Mononuclear cell (primary cell): Measurements from ENCODE around the gene SMIM24. TPM values are rescaled to one million over a fixed set of nuclear protein-coding genes. Genes with fewer than 3 reads are reported as not detected.
"Not testable (repeated sequence)": the region's sequence is repeated elsewhere in the genome, so short reads cannot be mapped to it uniquely, and the experiment has no call there.

Experiments used
- H3K27me3 ChIP-seq: 2 replicates; pipeline ENCODE4 v1.6.0; 2011; ENCODE audit warnings: low read length, control low read depth; ENCODE audit not compliant: insufficient read depth
- H3K4me1 ChIP-seq: 2 replicates; pipeline ENCODE4 v1.5.1; 2011; ENCODE audit warnings: mild to moderate bottlenecking, low read length, control low read depth; ENCODE audit not compliant: insufficient read depth
- H3K4me3 ChIP-seq: 2 replicates; pipeline ENCODE4 v1.5.1; 2011; ENCODE audit warnings: mild to moderate bottlenecking, low read length, moderate library complexity
- H3K9me3 ChIP-seq: 2 replicates; pipeline ENCODE4 v1.5.1; 2011; ENCODE audit warnings: low read depth, mild to moderate bottlenecking, control low read depth, low read length
- total RNA-seq: library from RNA; depleted of rRNA; stranded (reverse); fragments of >200 nt; gene quantifications from one replicate; pipeline ENCODE4 v1.2.3, GENCODE V29; 2012

Gene SMIM24
- total RNA-seq, 1 donor, result not detected

DNA sequence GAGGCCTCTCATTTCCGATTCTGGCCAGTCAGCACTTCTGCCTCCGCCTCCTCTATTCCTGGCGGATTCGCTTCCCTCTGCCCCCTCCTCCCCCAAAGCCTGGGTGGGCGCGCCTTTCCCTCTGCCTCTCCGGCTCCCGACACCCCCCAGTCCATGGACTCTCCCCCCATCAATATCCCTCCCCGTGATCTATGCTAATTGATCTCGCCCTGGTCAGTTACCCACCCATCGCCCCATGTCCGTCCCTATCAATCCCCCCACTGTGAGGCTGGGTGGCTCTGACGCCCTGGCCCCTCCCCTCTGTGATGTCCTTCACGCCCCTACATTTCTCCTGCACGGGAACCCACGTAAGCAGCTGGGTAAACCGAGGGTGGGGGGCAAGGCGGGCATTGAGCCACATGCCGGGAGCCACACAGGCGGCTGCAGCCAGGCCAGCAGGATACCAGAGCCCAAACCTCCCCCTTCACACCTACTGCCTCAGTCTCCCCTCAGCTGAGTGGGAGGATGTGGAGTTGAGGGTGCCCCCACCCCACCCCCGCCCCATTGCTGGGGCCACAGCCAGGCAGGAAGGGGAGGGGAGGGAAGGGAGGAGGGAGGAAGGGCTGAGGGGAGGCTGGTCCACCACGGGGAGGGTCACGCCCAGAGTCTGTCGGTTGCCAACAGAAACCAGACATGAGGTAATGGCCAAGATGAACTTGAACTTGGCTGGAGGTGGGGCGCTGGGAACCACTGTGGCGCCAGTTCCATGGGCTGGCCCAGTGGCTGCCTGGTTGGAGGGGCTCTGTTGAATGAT is 21.0 kb downstream of the SMIM24 start:
- Histone ChIP-seq H3K9me3 (no peaks in the 10 kb centered on the region), H3K4me3 (no peak overlapping the region), H3K4me1 (no peaks in the 10 kb centered on the region), H3K27me3 (no peaks in the 10 kb centered on the region)

DNA sequence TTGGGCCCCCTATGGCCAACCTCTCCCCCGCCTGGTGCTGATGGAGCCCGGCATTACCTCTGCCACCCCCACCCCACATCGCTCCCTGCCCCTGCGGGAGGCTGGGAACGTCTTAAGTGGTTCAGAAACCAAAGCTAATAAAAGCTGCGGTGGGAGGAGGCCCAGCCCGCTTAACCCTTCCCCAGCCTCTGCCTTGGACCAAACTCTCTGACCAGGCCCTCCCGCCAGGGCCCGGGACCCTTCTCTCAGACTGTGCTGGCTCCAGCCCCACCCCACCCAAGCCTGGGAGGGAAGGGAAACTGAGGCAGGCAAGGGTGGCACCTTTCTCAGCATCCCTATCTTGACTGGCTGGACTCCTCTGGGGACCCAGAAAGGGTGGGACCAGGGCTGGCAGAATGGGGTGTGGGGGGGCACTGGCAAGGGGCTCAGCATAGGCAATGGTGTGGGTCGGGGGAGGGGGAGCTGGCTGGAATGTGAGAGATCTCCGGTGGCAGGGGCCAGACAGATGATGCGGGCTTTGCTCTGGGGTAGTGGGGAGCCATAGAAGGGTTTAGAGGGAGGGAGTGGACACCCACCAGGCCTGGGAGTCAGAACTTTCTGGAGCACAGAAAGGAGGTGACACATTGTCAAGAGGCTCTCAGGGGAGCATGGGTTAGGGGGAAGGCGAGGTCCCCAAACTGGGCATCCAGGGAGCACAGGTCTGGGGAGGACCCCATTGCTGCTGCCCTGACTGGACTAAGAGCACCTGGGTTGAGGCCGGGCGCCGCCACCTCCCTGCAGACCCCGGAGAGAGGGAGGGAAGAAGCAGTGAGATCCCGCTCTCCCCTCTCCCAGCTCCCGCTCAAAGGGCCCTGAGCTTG is 21.9 kb downstream of the SMIM24 start:
- no peaks in the 10 kb centered on the region for H3K27me3 ChIP-seq
- H3K4me3 ChIP-seq, result no peak overlapping the region
- no peaks in the 10 kb centered on the region for H3K4me1 ChIP-seq
- no peaks in the 10 kb centered on the region for H3K9me3 ChIP-seq

DNA sequence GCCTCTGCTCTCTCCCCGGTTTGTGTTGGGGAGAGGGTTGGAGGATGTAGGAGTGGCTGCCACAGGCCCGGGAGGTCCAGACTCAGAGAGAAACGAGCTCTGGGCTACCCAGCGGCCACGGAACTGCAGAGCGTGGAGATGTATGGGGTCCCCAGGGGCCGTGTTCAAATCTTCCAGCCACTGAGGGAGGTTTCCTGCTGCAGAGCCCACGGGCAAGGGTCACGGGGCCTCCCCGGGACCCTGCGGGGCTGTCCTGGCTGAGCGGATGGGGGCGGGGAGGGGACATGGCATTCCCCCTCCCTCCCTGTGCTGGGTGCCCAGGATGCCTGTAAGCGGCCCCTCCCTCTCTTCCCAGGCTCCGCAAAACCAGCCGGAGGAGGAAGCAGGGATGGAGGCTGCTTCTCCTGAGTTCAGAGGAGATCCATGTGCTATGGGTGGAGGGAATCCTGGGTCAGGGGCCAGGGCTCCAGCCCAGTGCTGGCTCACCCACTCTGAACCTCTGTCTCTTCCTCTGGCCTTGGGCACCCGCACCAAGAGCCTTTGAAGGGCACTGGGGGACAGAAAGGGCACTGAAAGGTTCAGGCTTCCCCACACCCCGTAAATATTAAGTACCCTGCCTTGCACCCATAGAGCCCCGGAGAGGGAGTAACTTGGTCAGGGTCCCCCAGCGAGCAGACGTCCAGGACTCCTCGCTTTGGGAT is 22.6 kb downstream of the SMIM24 start:
- H3K9me3 ChIP-seq, result no peaks in the 10 kb centered on the region
- no peaks in the 10 kb centered on the region for H3K27me3 ChIP-seq
- no peak overlapping the region for H3K4me3 ChIP-seq
- no peaks in the 10 kb centered on the region for H3K4me1 ChIP-seq

DNA sequence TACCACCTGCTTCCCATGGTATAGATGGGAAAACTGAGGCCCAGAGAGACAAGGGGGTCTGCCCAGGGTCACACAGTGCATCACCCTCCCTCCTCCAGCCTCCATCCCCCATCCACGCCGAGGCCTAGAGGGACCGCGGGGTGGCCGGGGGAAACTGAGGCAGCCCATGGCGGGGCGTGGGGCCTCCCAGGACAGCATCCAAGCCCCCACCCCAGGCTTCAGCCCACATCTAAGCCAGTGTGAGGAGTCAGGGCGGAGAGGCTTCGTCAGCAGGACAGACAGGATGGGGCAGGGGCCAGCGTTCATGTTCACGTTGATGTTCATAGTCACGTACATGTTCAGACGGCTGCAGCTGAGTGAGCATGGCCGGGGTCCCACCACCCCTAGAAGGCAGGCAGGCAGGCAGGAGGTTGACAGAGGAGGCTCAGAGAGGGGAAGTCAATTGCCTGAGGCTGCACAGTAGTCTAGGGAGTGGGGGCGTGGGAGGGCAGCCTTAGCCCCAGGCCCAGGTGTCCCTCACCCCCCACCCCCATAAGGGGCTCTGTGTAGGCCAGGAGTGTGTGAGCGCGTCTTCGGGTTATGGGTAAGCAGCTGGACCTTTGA is 23.3 kb downstream of the SMIM24 start:
- no peaks in the 10 kb centered on the region for H3K9me3 ChIP-seq
- H3K4me3 ChIP-seq, result no peak overlapping the region
- H3K27me3 ChIP-seq, result no peaks in the 10 kb centered on the region
- H3K4me1 ChIP-seq, result no peaks in the 10 kb centered on the region

DNA sequence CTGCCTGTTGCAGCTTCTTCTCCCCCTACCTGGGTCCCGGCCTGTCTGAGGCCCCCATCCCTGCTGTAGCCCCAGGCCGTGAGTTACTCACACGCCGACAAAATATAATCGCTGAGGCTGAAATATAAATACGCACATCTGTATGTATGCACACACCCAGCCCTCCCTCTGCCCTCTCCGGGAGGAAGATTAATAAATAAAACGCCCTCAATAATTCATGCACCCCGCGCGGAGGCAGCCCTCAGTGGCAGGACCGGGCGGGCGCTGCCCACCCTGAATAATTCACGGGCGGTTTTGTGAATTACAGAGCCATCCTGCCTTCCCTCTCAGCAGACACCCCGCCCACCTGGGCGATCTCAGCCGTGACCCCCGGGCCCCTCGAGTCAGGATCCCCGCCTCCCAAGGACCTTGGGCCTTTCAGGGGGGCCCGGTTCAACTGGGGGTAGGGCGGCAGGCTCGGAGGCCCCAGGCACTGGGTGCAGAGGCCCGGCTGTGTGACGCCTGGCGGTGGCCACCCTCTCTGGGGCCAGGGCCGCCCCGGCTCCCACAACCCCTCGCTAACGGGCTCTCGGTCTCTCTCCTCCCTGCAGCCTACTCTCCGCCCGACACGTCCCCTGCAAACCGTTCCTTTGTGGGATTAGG is 24.2 kb downstream of the SMIM24 start:
- Histone ChIP-seq H3K4me1 (no peaks in the 10 kb centered on the region), H3K4me3 (no peak overlapping the region), H3K9me3 (no peaks in the 10 kb centered on the region), H3K27me3 (no peaks in the 10 kb centered on the region)

DNA sequence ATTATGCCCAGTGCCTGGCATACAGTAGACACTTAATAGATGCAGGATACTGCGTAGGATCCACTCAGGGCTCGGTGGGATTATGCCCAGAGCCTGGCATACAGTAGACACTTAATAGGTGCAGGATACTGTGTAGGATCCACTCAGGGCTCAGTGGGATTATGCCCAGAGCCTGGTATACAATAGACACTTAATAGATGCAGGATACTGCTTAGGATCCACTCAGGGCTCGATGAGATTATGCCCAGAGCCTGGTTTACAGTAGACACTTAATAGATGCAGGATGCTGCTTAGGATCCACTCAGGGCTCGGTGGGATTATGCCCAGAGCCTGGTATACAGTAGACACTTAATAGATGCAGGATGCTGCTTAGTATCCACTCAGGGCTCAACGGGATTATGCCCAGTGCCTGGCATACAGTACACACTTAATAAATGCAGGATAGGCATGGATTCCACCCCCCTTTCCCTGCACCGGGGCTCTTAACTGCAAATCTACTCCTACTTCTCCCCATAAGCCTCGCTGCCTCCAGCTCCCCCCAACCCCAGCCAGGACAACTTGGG is 24.9 kb downstream of the SMIM24 start:
- Histone ChIP-seq H3K4me3 (no peak overlapping the region), H3K4me1 (no peaks in the 10 kb centered on the region), H3K27me3 (no peaks in the 10 kb centered on the region), H3K9me3 (no peaks in the 10 kb centered on the region)

DNA sequence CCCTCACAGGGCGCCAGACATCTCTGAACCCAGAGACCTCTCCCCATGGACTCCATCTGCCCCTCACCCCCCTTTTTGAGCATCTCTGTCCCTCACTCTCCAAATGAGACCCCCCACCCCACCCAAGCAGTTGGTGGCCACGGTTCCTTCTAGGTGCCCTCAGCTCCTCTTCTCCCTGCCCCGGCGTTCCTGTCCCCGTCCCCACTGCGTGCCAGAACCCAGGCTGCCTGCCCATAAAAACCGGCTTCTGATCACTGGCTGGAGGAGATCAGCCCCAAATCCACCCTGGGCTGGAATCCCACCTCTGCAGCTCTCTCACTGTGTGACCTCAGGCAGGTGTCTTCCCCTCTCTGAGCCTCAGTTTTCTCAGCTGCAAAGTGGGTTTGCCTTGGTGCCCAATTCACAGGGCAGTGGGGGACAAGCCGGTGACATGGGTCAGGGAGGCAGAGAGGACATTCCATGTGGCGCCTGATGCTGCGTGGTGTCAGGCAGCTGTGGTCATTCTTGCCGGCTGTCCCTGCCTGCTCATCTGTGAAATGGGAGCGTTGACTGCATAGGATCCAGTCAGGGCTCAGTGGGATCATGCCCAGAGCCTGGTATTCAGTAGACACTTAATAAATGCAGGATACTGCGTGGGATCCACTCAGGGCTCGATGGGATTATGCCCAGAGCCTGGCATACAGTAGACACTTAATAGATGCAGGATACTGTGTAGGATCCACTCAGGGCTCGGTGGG is 25.5 kb downstream of the SMIM24 start:
- Histone ChIP-seq H3K9me3 (no peaks in the 10 kb centered on the region), H3K27me3 (no peaks in the 10 kb centered on the region), H3K4me1 (no peaks in the 10 kb centered on the region), H3K4me3 (no peak overlapping the region)

DNA sequence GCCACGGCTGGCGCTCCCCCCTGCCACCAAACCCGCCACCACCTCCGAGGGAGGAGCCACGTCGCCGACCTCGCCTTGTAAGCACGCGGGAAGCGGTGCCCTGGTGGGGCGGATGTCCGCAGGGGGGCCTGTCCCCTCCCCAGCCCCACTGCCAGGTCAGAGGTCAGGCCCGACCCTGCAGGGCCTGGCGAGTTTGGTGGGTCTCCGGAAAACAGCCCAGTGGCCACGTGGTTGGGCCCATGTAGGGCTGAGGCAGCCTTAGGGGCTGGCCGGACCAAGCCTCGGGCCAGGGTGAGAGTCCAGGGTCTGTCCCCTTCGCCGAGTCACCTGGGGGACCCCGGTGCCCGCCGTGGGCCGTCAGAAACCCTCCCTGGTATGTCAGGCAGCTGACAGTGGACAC is 26.5 kb downstream of the SMIM24 start:
- H3K27me3 ChIP-seq, result no peaks in the 10 kb centered on the region
- no peaks in the 10 kb centered on the region for H3K4me1 ChIP-seq

DNA sequence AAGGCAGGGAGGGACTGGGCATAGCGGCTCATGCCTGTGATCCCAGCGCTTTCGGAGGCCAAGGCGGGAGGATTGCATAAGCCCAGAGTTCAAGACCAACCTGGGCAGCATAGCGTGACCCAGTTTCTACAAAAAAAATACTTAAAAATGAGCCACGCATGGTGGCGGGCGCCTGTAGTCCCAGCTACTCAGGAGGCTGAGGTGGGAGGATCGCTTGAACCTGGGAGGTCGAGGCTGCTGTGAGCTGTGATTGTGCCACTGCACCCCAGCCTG is 27.4 kb downstream of the SMIM24 start:
- not testable (repeated sequence) for H3K4me1 ChIP-seq, H3K4me3 ChIP-seq, H3K9me3 ChIP-seq, H3K27me3 ChIP-seq

More for the DNA sequence above, 26.5 kb downstream of the SMIM24 start:
- Histone ChIP-seq H3K9me3 (no peaks in the 10 kb centered on the region), H3K4me3 (no peak overlapping the region)

DNA sequence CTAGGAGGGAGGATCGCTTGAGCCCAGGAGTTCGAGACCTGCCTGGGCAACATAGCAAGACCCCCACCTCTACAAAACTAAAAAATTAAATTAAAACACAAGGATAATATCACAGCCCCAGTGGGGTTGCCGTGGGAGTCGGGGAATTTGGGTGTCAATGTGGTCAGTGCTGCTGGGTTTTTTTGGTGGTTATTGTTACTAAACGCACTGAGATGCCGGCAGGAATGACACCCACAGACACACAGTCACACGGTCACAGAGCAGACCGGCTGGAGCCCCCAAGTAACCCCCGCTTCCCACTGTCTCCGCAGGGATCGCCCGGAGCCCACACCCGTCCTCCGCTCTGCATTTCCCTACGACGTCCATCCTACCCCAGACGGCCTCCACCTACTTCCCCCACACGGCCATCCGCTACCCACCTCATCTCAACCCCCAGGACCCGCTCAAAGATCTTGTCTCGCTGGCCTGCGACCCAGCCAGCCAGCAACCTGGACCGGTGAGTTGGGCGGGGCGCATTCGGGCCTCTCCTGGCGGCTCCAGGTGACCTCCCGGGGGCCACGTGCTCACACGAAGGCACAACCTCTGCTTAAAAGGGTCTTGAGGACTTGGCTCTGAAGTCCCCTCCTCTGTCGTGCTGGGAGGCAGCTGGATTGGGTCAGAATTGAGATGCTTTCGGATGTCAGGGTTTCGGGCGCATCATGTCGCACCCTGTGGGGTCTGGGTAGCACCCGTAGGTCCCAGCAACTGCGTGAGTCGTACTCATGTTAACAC is 28.0 kb downstream of the SMIM24 start:
- H3K9me3 ChIP-seq, result no peaks in the 10 kb centered on the region
- no peaks in the 10 kb centered on the region for H3K27me3 ChIP-seq
- no peak overlapping the region for H3K4me3 ChIP-seq
- no peaks in the 10 kb centered on the region for H3K4me1 ChIP-seq

DNA sequence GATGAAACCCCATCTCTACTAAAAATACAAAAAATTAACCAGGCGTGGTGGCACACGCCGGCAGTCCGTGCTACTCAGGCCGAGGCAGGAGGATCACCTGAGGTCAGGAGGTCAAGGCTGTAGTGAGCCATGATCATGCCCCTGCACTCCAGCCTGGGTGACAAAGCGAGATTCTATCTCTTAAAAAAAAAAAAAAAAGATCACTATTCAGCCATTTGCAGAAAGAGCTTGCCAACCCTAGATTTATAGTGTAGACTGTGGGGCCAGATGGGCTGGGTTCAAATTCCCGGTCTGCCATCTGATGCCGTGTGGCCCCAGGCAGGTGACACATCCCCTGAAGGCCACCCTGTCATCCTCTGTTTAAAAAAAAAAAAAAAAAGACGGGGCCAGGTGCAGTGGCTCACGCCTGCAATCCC is 28.9 kb downstream of the SMIM24 start:
- no peaks in the 10 kb centered on the region for H3K9me3 ChIP-seq
- no peaks in the 10 kb centered on the region for H3K27me3 ChIP-seq
- no peak overlapping the region for H3K4me3 ChIP-seq
- no peaks in the 10 kb centered on the region for H3K4me1 ChIP-seq

DNA sequence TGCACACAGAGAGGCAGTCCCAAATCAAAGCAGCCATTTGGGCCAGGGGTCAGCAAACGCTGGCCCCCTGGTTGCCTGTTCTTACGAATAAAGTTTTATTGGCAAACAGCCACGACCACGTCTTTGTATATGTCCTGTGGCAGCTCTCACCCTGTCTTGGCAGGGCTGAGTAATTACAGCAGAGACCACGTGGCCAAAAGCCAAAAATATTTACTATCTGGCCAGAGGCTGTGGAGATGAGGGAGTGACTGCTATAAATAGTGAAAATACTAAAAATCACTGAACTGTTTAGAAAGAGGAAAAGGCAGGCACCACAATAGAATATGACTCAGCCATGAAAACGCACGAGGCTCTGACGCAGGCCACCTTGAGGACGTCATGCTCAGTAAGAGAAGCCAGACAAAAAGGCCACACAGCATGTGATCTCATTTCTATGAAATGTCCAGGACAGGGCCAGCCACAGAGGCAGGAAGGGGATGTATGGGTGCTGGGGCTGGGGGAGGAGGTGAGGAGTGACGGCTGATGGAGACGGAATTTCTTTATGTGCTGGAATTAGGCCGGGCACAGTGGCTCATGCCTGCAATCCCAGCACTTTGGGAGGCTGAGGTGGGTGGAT is 29.4 kb downstream of the SMIM24 start:
- Histone ChIP-seq H3K9me3 (no peaks in the 10 kb centered on the region), H3K4me3 (no peak overlapping the region), H3K27me3 (no peaks in the 10 kb centered on the region), H3K4me1 (no peaks in the 10 kb centered on the region)
